HepG2 (cell line): ENCODE results near the gene CSDE1. TPM values are rescaled to one million over a fixed set of nuclear protein-coding genes. Genes with fewer than 3 reads are reported as not detected.

ENCODE experiments used
- AGO2 ChIP-seq: fragments of 200-400 bp; formaldehyde crosslinking; optimal IDR thresholded peaks from 2 replicates; pipeline ENCODE3; 2017; ENCODE audit warnings: mild to moderate bottlenecking, low read depth, low read length, moderate library complexity
- ARID2 ChIP-seq: sonication (generic); formaldehyde crosslinking; IDR thresholded peaks from 2 replicates; pipeline ENCODE4 v1.8.1; 2022; ENCODE audit warnings: mild to moderate bottlenecking, missing genetic modification reagents, borderline replicate concordance
- ARID3A ChIP-seq: IDR thresholded peaks from 2 replicates; pipeline ENCODE4 v1.6.1; 2012; ENCODE audit warnings: low read depth, low read length, improper control_type of control experiment
- DR1 ChIP-seq: sonication (generic); formaldehyde crosslinking; IDR thresholded peaks from 2 replicates; pipeline ENCODE4 v1.8.0; 2021; ENCODE audit warnings: mild to moderate bottlenecking, missing genetic modification reagents, inconsistent platforms
- FOXK1 ChIP-seq: sonication (generic); formaldehyde crosslinking; IDR thresholded peaks from 2 replicates; pipeline ENCODE4 v1.4.0; 2020; ENCODE audit warnings: low read depth, missing genetic modification reagents, borderline replicate concordance
- GMEB2 ChIP-seq: IDR thresholded peaks from 2 replicates; pipeline ENCODE4 v1.6.1; 2016; ENCODE audit warnings: missing biosample characterization, missing genetic modification reagents, low read depth
- HOXA3 ChIP-seq: sonication (generic); formaldehyde crosslinking; IDR thresholded peaks from 2 replicates; pipeline ENCODE4 v1.5.0; 2020; ENCODE audit warnings: missing genetic modification reagents
- KLF9 ChIP-seq: IDR thresholded peaks from 2 replicates; pipeline ENCODE4 v1.6.1; 2016; ENCODE audit warnings: low read depth
- MIER3 ChIP-seq: IDR thresholded peaks from 2 replicates; pipeline ENCODE4 v1.6.1; 2016; ENCODE audit warnings: missing compliant biosample characterization, borderline replicate concordance
- MTA1 ChIP-seq: sonication (generic); formaldehyde crosslinking; IDR thresholded peaks from 2 replicates; pipeline ENCODE4 v1.4.0; 2020; ENCODE audit warnings: missing genetic modification reagents, mild to moderate bottlenecking, borderline replicate concordance
- MTA3 ChIP-seq: sonication (generic); formaldehyde crosslinking; IDR thresholded peaks from 2 replicates; pipeline ENCODE4 v1.4.0; 2020; ENCODE audit warnings: missing genetic modification reagents
- NCOA1 ChIP-seq: sonication (generic); formaldehyde crosslinking; IDR thresholded peaks from 2 replicates; pipeline ENCODE4 v1.9.0; 2021; ENCODE audit warnings: missing genetic modification reagents
- PAF1 ChIP-seq: IDR thresholded peaks from 2 replicates; pipeline ENCODE4 v1.6.1; 2016; ENCODE audit warnings: missing genetic modification reagents, missing compliant biosample characterization
- RNF219 ChIP-seq: sonication (generic); formaldehyde crosslinking; IDR thresholded peaks from 2 replicates; pipeline ENCODE4 v1.5.0; 2020; ENCODE audit warnings: mild to moderate bottlenecking, missing genetic modification reagents
- SNAI1 ChIP-seq: sonication (generic); formaldehyde crosslinking; IDR thresholded peaks from 2 replicates; pipeline ENCODE4 v1.5.0; 2020; ENCODE audit warnings: mild to moderate bottlenecking, missing genetic modification reagents, borderline replicate concordance
- TCF7 ChIP-seq: sonication (generic); IDR thresholded peaks from 2 replicates; pipeline ENCODE4 v1.6.1; 2016; ENCODE audit warnings: antibody characterized with exemption, low read depth
- TIGD3 ChIP-seq: sonication (generic); formaldehyde crosslinking; IDR thresholded peaks from 2 replicates; pipeline ENCODE4 v1.5.1; 2020; ENCODE audit warnings: mild to moderate bottlenecking, missing genetic modification reagents, borderline replicate concordance
- ZMYM3 ChIP-seq: sonication (generic); formaldehyde crosslinking; IDR thresholded peaks from 2 replicates; pipeline ENCODE4 v1.5.1; 2020; ENCODE audit warnings: mild to moderate bottlenecking, missing genetic modification reagents
- ZNF121 ChIP-seq: sonication (generic); formaldehyde crosslinking; IDR thresholded peaks from 2 replicates; pipeline ENCODE4 v1.5.0; 2020; ENCODE audit warnings: mild to moderate bottlenecking, missing genetic modification reagents
- ZNF281 ChIP-seq: sonication (generic); formaldehyde crosslinking; IDR thresholded peaks from 2 replicates; pipeline ENCODE4 v1.4.0; 2020; ENCODE audit warnings: missing genetic modification reagents, borderline replicate concordance
- polyA plus RNA-seq, 8 experiments: library from polyadenylated mRNA; depleted of rRNA in 3 of 8; stranded (reverse) in 7 of 8; unstranded in 1 of 8; fragments of >200 nt; fragmentation: Illumina TruSeq in 4 of 8; extraction: Trizol in 4 of 8; gene quantifications; 2 replicates each; pipeline versions ENCODE4 v1.2.1 to v1.2.3, GENCODE V29; 2011 to 2016; ENCODE audit warnings: low read depth in 4 of 8, missing spikeins in 1 of 8, mixed read lengths in 1 of 8; ENCODE audit not compliant: insufficient read depth in 1 of 8
- total RNA-seq, 5 experiments: library from RNA; depleted of rRNA; stranded (reverse); fragments of >200 nt; fragmentation: Illumina TruSeq; extraction: Trizol; gene quantifications; 2 replicates each; pipeline ENCODE4 v1.2.3, GENCODE V29; 2016; ENCODE audit warnings: low read depth in 1 of 5

The CSDE1 gene
- total and polyA plus RNA-seq, 2 of the 13 experiments (the other 11 are each of a cell fraction or from before 2014, with no cell fraction given), result 150 to 313 TPM

GRCh38 chr1:114757455-114758255 is at the start of gene CSDE1 (continued):
- TF ChIP-seq GMEB2 (CRISPR knock-in tag) (peak; percentile 72), ARID3A (peak; percentile 63), HOXA3 (CRISPR knock-in tag) (peak; percentile 98), DR1 (CRISPR knock-in tag) (peak; percentile 81), MTA1 (no peak), NCOA1 (CRISPR knock-in tag) (peak; percentile 86; the same call in 1 of the 2 replicates), PAF1 (CRISPR knock-in tag) (no peak), AGO2 (peak; percentile 84), MIER3 (no peak), TIGD3 (CRISPR knock-in tag) (0 out of 2 replicates have a peak, but pooled peaks have one; percentile 26), FOXK1 (peak; percentile 61; the same call in 1 of the 2 replicates), SNAI1 (no peak), ZNF281 (peak; percentile 91), KLF9 (0 out of 2 replicates have a peak, but pooled peaks have one; percentile 12), MTA3 (no peak), ARID2 (no peak), RNF219 (CRISPR knock-in tag) (0 out of 2 replicates have a peak, but pooled peaks have one; percentile 28), ZMYM3 (CRISPR knock-in tag) (peak; percentile 51), TCF7 (no peak), ZNF121 (CRISPR knock-in tag) (no peak)
